GM21786 (cell line): ENCODE data around the gene KLRF2.
"Not testable (repeated sequence)": the region's sequence is repeated elsewhere in the genome, so short reads cannot be mapped to it uniquely, and the experiment has no call there.

ENCODE experiments used
- ATAC-seq: cut with Tn5 transposase; IDR thresholded peaks from one replicate; pipeline ENCODE4 v1.9.1; 2021; ENCODE audit not compliant: unreplicated experiment

KLRF2 gene, protein sequence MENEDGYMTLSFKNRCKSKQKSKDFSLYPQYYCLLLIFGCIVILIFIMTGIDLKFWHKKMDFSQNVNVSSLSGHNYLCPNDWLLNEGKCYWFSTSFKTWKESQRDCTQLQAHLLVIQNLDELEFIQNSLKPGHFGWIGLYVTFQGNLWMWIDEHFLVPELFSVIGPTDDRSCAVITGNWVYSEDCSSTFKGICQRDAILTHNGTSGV

DNA sequence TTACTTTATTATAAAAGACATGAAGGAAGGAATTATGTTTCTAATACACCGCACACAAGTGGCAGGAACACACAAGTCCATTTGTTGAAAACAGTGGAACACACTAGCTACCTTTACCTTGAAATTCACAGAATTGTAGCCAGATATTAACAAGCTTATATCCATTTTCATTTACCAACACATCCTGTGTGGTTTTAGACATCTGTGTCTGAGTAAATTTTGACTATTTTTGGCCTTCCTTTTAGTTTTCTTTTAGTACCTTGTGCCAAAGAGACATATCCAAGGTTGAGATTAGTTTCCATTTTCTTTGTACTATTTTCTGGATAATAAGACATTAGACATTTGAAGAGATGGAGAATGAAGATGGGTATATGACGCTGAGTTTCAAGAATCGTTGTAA, at the start of gene KLRF2:
KLRF2 (plus strand) TSS at position 244 of the 400 bp plus-strand sequence; CDS start at position 351, 107 bp downstream.
- ATAC-seq: no peak

GRCh38 chr12:9831720-9832119, 49.6 kb upstream of the KLRF2 start:
- ATAC-seq: no peak

- ATAC-seq: no peak
Observed at GRCh38 chr12:9843407-9843806, 37.9 kb upstream of the KLRF2 start.

DNA sequence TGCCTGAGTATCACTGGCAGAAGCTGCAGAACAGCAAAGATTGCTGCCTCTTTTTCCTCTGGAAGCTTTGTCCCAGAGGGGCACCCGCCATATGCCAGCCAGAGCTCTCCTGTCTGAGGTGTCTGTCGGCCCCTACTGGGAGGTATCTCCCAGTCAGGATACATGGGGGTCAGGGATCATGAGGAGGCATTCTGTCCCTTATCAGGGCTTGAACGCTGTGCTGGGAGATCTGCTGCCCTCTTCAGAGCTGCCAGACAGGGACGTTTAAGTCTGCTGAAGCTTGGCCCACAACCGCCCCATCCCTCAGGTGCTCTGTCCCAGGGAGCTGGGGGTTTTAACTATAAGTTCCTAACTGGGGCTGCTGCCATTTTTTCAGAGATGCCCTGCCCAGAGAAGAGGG, 32.4 kb upstream of the KLRF2 start:
- no peak for ATAC-seq

DNA sequence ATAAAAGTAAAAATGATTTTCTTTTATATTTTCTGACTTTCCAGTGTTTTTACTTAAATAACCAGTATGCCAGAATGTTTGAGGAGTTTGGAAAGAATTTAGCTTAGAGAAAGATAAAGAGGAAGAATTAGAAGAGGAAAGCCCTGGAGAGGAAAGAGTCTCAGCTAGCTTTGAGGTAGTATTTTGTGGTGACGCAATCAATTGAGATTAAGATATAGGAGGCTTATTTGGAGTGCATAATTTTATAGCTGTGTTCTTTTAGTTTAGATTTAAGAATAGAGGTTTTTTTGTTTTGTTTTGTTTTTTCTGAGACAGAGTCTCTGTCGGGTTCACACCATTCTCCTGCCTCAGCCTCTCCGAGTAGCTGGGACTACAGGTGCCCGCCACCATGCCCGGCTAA, 30.2 kb upstream of the KLRF2 start:
- ATAC-seq: no peak

DNA sequence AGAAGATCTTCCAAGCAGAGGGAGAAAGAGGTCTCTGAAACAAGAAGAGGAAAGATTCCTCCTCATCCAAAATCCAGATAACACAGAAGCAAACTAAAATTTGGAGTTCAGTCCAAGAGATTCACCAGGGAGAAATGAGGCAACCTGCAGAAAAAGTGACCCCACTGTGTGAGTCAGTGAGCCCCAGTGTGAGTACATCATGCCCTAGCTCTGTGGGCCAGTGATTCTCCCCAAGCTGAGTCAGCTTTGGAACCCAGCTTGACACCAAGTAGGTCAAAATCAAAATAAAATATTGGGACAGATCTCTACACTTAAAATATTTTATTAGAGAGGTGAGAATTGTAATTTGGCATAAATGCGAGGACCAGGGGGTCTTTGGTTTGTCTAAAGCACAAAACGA, 29.4 kb upstream of the KLRF2 start:
- ATAC-seq: no peak

- ATAC-seq: no peak
Observed at GRCh38 chr12:9856151-9856550, 25.1 kb upstream of the KLRF2 start.

DNA sequence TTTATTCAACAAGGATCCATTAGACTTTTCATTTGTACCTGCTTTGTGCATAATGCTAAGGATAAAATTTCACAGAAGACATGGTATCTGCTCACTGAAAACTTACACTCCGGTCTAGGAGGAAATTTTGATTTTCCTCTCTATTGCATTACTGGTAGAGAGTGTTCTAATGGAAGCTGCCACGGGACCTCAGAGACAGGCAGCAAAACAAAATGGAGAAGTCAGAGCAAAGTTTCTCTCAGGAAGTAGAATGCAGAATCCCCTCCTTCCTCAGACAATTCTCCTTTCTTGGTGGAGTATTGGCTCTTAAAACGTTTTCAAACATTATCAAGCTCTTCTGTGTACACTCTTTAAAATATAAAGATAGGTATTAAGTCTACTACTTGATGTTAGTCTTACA, 24.4 kb upstream of the KLRF2 start:
- no peak for ATAC-seq

DNA sequence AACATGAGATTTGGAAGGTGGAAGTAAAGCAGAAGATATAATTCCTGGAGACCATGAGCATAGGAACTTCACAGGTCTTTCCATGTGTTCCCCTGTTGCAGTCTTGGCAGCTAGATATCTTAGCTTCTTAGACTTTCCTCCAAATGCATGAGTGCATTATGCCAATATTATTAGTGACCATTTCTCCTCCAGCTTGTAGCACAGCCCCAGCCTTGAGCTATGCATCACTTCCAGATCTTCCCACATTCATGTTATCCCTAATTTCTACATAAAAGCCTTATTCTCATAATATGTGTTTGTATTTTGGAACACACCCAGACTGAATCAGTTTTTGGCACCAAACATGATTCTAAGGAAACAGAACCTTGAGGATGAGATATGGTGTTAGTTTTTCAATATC, 23.2 kb upstream of the KLRF2 start:
- ATAC-seq: no peak

- no peak for ATAC-seq
Observed at GRCh38 chr12:9864913-9865675, 16.2 kb upstream of the KLRF2 start.

DNA sequence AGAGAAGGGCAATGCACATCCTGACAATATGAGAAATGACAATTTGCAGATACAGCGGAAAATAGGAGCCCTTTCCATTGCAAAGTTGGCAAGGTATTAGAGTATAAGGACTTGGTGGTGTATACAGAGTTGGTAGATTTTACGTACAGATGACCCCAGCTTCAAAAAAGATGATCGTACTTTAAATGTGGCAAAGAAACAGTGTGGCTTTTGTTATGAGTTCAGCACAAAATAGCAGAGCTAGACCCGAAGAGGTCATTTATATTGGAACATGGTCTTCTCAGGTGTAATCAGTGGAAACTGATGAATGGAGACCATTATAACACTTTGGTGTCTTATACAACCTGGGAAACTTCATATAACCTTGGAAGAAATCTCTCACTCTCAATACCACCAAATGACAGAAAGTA, 14.4 kb upstream of the KLRF2 start:
- no peak for ATAC-seq

DNA sequence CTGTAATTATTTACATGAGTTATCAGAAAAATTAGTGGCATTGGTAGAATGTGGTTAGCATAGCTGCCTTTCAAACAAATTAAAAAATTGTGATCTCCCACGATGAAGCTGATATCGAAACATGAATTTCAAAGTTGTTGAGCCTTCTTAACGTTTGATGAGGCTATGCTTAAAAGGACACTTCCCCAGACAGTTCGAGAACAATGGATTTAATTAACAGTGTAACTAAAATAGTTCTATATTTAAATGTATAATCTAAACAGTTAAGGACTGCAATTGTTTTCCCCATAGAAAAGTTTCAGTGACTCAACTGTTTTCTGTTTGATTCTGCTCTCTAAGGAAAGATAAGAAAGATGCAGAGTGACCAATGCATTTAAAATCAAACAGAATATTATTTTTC, 13.8 kb upstream of the KLRF2 start:
- ATAC-seq: no peak

DNA sequence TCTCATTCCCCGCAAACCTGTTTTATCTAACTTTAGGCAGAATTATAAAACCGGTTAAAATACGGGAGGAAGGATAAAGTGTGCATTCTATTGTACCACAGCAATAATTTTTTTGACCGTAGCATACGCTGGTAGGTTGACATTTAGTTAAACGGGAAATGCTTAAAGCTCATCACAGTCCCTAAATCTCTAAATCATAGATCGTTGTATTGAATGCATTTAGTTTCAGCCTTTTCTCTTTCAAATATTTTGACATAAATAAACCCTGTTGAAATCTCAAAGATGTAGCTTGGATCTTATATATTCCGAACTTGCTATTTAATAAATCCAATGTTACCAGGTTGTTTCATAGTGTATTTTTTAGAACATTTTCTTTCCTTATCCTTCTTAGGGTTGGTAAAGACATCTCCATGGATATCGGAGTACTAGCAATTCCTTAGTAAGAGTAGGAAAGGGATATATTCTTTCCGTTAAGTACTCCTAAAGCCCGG, 12.9 kb upstream of the KLRF2 start:
- no peak for ATAC-seq

GRCh38 chr12:9868951-9869306, 12.4 kb upstream of the KLRF2 start:
- ATAC-seq: no peak

DNA sequence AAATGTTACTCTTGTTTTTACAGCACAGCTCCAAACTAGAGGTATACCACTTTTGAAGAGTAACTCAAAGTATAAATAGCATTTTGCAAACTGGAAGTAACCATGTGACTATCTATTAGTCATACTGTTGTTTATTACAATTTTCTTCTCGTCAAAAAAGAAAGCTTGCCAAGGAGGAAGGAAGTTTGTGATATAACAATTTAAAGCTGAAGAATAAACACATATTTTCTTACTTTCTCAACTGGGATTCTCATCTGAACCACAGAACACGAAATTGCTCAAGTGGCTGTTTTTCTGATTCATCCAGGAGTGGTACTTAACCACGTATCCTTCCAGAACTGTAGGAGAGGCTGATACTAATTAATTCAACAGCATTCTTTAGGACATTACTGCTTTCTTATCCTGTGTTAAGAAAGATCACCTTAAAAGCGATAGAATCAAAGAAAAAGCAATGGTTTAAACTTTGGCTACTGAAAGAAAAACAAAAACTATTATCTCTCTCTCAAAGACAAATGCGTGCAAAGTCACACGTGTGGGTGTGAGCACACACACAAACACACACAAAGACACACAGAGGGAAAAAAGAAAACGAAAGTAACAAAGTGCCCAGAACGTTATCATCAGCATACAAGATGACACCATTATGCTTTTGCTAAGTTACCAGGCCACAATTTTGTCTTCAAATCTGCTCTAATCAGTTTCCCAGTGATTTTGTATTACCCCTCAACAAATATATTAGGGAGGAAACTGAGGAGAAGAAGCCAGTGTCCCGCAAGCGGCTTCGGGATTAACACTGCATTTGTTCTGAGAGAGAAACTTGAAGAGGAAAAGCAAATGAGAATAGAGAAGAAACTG, 11.8 kb upstream of the KLRF2 start, which contains the start of gene CLEC2B:
CLEC2B (minus strand) TSS at position 48 of the 855 bp plus-strand sequence.
- ATAC-seq: no peak

DNA sequence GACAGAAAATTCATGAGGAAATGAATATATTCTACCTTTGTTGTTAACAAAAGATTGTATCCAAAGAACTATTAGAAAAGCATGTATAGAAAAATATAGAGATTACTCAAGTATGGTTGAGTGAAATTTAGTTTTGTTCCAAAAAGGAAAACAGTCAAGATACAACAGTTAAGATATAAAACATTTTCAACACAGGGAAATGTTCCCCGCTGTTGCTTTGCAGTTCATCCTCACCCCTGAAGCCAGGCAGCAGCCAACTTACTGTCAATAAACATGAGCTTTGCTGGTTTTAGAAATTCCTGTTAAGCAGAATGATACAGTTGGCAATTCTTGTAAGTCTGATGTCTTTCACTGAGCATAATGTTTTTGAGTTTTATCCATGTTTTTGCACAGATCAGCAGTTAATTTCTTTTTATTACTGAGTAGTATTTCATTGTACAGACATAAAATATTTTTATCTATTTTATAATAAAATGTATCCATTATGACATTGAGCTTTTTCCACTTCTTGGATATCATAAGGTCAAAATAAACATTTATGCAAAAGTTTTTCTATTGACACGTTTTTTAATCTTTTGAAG, 10.9 kb upstream of the KLRF2 start:
- no peak for ATAC-seq

DNA sequence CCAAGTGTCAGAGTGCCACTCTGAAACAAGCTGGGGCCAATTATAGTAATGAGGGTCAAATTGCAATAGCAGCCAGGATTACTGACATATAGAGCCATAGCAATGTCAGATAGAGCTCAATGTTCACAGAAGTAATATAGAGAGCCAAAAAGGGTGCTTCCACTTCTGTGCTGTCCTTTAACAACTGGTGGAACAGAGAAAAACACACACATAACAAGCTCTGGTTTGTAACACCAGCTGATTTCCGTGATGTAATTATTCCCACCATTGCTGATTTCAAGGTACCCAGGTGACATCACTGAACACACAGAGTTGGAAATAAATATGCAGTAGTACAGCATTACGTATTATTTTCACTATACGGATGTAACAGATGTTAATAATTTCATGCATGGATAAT, 9.1 kb upstream of the KLRF2 start:
- ATAC-seq: no peak

DNA sequence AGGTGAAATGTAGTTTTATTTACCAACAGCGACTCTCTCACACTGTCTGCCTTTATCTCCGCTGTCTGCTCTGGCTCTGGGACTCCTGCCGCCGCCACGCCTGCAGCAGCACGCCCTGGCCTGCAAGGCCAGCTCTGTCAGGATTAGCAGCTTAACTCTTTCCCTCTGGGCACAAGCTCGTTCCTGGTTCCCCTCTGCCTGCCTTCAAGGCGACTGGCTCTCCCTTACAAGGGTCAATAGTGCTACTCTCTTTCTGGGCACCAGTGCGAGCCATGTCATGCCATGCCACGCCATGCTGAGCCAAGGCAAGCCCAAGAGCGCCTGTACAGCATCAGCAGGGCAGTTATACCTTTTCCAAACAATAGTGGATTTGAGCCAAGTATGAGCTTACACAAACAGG, 8.5 kb upstream of the KLRF2 start:
- ATAC-seq: no peak

DNA sequence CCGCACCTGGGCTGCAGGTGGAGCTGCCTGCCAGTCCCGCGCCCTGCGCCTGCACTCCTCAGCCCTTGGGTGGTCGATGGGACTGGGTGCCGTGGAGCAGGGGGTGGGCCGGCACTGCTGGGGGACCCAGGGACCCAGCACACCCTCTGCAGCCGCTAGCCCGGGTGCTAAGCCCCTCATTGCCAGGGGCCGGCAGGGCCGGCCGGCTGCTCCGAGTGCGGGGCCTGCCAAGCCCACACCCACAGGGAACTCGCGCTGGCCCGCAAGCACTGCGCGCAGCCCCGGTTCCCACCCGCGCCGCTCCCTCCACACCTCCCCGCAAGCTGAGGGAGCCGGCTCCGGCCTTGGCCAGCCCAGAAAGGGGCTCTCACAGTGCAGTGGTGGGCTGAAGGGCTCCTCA, 5.2 kb upstream of the KLRF2 start:
- ATAC-seq: not testable (repeated sequence)

- ATAC-seq: no peak
Observed at GRCh38 chr12:9880532-9881078, 684 bp upstream of the KLRF2 start.

DNA sequence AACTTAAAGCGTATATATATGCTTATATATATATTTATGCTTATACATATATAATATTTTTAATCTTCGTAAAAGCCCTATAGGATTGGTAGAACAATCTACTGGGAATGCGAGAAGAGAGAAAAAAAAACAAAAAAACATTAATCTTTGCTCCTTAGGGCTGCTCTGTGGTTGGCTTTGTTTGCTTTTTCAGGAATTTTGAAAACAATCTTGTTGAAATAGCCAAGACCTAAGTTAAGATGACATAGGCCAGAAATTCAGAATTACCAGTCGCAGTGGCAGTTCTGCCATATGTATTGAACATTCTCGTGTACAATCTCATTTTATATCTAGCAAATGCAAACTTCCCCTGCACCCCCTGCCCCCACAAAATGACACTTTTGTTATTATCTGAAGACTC, 699 bp downstream of the KLRF2 start:
- ATAC-seq: no peak
